Measurements from ENCODE around the gene CTNNA3.
"Not testable (repeated sequence)": the region's sequence is repeated elsewhere in the genome, so short reads cannot be mapped to it uniquely, and the experiment has no call there.

CTNNA3 gene

DNA sequence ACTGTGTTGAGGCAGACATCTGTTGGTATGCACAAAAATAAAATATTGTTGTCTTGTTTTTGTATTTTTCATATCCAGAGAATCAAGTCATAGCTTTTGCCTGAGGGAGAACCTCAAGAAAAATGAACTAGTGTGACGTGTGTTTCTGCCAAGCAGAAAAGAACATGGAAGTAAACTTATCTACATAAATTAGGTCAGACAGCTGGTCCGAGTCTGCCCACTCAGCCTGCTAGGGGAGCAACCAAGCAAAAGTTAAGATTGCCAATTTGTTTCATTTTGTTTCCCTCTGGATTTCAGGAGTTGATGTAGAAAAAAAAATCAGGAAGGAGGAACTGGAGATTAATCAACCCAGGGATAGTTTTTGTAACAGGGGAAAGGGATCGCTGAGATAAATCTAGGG lies 1342.6 kb downstream of the CTNNA3 start:
- DNase-seq, result no peak
- no peak overlapping the region for H3K27ac ChIP-seq (ENCODE audit: insufficient read depth, low read length, poor library complexity, severe bottlenecking)
- no peak overlapping the region for H3K4me3 ChIP-seq (ENCODE audit: insufficient read depth, low read depth, low read length, poor library complexity, severe bottlenecking)
- no peaks in the 10 kb centered on the region for H3K4me1 ChIP-seq (ENCODE audit: control insufficient read depth, insufficient read depth, low read length, poor library complexity, severe bottlenecking)
- no peaks in the 10 kb centered on the region for H3K36me3 ChIP-seq (ENCODE audit: control insufficient read depth, insufficient read depth, low read length)
- no peaks in the 10 kb centered on the region for H3K27me3 ChIP-seq (replicated peaks; ENCODE audit: control insufficient read depth, insufficient read depth, low read length, poor library complexity, severe bottlenecking)
- H3K9me3 ChIP-seq (ENCODE audit: control insufficient read depth, low read length), result no peaks in the 10 kb centered on the region

DNA sequence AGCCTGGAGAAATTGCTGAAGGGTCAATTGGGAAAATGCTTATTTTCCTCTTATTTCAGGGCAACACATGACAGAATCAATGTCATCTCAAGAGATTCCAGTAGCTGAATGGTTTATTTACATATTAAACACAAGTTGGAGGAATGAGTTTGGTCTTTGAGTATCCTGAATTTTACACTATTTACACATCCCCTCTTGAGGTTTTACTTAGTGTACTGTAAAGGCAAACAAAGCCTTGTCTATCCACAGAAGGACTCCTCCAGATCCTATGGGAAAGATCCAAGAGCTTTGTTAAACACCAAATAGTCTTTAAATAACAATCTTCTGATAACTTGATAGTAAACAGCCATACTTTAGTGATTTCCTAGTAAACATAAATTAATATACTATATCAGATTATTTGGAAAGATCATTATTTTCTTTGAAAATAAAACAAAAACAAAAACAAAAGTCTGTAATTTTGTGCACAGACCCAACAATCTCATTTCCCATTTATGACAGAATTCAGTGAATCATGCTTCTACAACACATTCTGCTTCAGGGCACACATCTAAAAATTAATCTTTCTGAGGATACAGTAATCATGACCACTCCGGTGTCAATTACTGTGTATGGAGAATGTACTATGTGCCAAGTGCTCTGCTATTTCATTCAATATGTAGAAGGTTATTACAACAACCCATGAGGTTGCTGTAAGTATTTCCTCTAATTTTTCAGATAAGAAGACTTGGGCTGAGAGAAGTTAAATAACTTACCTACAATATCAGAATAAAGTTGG lies 1345.2 kb downstream of the CTNNA3 start:
- DNase-seq, result no peak
- no peaks in the 10 kb centered on the region for H3K9me3 ChIP-seq (ENCODE audit: control insufficient read depth, low read length)

DNA sequence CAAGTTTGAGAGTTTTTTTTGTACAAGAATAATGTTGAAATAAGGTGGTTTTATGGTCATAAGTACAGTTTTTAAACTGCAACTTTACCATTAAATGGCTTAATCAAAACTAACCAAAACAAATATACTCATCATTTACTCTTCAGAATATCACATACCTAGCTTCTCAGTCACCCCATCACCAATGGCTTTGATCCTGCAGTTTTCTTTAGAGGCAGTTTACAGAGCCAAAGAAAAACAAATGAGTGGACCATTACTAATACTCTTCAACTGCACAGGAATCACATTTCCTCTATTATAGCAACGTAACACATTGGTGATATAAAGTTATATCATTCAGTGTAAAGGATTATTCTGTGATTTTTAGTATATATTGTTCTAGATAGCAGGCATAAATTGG lies 1346.3 kb downstream of the CTNNA3 start:
- Histone ChIP-seq H3K9me3 (ENCODE audit: control insufficient read depth, low read length) (no peaks in the 10 kb centered on the region), H3K4me3 (ENCODE audit: insufficient read depth, low read depth, low read length, poor library complexity, severe bottlenecking) (no peak overlapping the region), H3K4me1 (ENCODE audit: control insufficient read depth, insufficient read depth, low read length, poor library complexity, severe bottlenecking) (no peaks in the 10 kb centered on the region), H3K27me3 (replicated peaks; ENCODE audit: control insufficient read depth, insufficient read depth, low read length, poor library complexity, severe bottlenecking) (no peaks in the 10 kb centered on the region), H3K27ac (ENCODE audit: insufficient read depth, low read length, poor library complexity, severe bottlenecking) (no peak overlapping the region), H3K36me3 (ENCODE audit: control insufficient read depth, insufficient read depth, low read length) (no peaks in the 10 kb centered on the region)
- DNase-seq, result no peak

More for the DNA sequence above, 1345.2 kb downstream of the CTNNA3 start:
- no peak overlapping the region for H3K4me3 ChIP-seq (ENCODE audit: insufficient read depth, low read depth, low read length, poor library complexity, severe bottlenecking)
- H3K27ac ChIP-seq (ENCODE audit: insufficient read depth, low read length, poor library complexity, severe bottlenecking), result no peak overlapping the region
- H3K27me3 ChIP-seq (replicated peaks; ENCODE audit: control insufficient read depth, insufficient read depth, low read length, poor library complexity, severe bottlenecking), result no peaks in the 10 kb centered on the region
- no peaks in the 10 kb centered on the region for H3K36me3 ChIP-seq (ENCODE audit: control insufficient read depth, insufficient read depth, low read length)
- H3K4me1 ChIP-seq (ENCODE audit: control insufficient read depth, insufficient read depth, low read length, poor library complexity, severe bottlenecking), result no peaks in the 10 kb centered on the region

DNA sequence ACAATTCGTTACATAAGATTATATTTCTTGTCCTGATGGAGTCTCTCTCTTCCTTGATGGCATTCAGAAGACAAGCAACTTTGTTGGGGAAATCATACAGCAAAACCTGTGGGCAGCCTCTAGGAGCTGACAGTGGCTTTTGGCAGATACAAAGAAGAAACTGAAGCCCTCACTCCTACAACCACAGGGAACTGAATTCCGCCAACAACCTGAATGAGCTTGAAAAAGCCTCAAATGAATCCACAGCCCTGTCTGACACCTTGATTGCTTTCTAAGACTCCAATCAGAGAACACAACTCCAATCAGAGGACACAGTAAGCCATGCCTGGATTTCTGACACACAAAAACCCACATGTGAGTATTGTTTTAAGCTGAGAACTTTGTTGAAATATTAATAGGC lies 1346.9 kb downstream of the CTNNA3 start:
- no peaks in the 10 kb centered on the region for H3K27me3 ChIP-seq (replicated peaks; ENCODE audit: control insufficient read depth, insufficient read depth, low read length, poor library complexity, severe bottlenecking)
- H3K4me3 ChIP-seq (ENCODE audit: insufficient read depth, low read depth, low read length, poor library complexity, severe bottlenecking), result no peak overlapping the region
- no peaks in the 10 kb centered on the region for H3K36me3 ChIP-seq (ENCODE audit: control insufficient read depth, insufficient read depth, low read length)
- DNase-seq, result no peak
- H3K27ac ChIP-seq (ENCODE audit: insufficient read depth, low read length, poor library complexity, severe bottlenecking), result no peak overlapping the region
- H3K4me1 ChIP-seq (ENCODE audit: control insufficient read depth, insufficient read depth, low read length, poor library complexity, severe bottlenecking), result no peaks in the 10 kb centered on the region
- no peaks in the 10 kb centered on the region for H3K9me3 ChIP-seq (ENCODE audit: control insufficient read depth, low read length)

DNA sequence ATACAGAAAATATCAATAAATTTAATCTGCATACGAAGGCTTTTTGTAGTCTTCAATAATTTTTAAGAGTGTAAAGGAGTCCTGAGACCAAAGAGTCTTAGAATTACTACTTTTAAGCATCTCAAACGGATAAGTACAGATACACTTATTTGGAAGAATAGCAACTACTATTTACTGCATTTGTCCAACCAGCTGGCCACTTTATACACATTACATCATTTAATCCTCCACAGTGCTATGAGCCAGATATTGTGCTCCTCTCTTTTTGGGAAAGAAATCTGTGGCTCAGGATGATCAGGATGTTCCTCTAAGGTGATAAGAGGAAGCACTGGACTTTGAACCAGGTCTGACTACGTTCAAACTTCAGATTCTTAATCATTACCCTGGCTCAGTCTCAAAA lies 1358.8 kb downstream of the CTNNA3 start:
- Histone ChIP-seq H3K4me1 (ENCODE audit: control insufficient read depth, insufficient read depth, low read length, poor library complexity, severe bottlenecking) (no peaks in the 10 kb centered on the region), H3K36me3 (ENCODE audit: control insufficient read depth, insufficient read depth, low read length) (no peaks in the 10 kb centered on the region), H3K27ac (ENCODE audit: insufficient read depth, low read length, poor library complexity, severe bottlenecking) (no peak overlapping the region), H3K27me3 (replicated peaks; ENCODE audit: control insufficient read depth, insufficient read depth, low read length, poor library complexity, severe bottlenecking) (no peaks in the 10 kb centered on the region), H3K4me3 (ENCODE audit: insufficient read depth, low read depth, low read length, poor library complexity, severe bottlenecking) (no peak overlapping the region), H3K9me3 (ENCODE audit: control insufficient read depth, low read length) (no peaks in the 10 kb centered on the region)
- DNase-seq, result no peak

DNA sequence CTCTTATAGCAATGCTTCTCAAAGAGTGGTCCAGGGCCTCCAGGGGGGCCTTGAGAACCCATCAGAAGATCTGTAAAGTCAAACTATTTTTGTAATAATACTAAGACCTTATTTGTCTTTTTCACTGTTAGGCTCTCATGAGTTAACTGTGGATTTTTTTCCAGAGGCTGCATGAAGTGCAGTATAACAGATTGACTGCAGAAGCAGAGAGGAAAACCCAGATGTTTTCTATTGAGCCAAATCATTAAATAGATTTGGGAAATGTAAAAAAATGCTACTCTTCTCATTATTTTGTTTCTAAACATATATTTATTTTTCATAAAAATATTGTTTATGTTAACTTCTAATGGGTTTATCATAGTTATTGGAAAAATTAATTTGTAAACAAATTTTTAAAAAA lies 1359.2 kb downstream of the CTNNA3 start:
- Histone ChIP-seq H3K4me1 (ENCODE audit: control insufficient read depth, insufficient read depth, low read length, poor library complexity, severe bottlenecking) (no peaks in the 10 kb centered on the region), H3K27me3 (replicated peaks; ENCODE audit: control insufficient read depth, insufficient read depth, low read length, poor library complexity, severe bottlenecking) (no peaks in the 10 kb centered on the region), H3K27ac (ENCODE audit: insufficient read depth, low read length, poor library complexity, severe bottlenecking) (no peak overlapping the region), H3K36me3 (ENCODE audit: control insufficient read depth, insufficient read depth, low read length) (no peaks in the 10 kb centered on the region), H3K9me3 (ENCODE audit: control insufficient read depth, low read length) (no peaks in the 10 kb centered on the region), H3K4me3 (ENCODE audit: insufficient read depth, low read depth, low read length, poor library complexity, severe bottlenecking) (no peak overlapping the region)
- DNase-seq, result no peak

DNA sequence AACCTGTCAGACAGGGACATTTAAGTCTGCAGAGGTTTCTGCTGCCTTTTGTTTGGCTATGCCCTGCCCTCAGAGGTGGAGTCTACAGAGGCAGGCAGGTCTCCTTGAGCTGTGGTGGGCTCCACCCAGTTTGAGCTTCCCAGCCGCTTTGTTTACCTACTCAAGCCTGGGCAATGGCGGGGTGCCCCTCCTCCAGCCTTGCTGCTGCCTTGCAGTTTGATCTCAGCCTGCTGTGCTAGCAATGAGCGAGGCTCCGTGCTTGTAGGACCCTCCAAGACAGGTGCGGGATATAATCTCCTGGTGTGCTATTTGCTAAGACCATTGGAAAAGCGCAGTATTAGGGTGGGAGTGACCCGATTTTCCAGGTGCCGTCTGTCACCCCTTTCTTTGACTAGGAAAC lies 1360.2 kb downstream of the CTNNA3 start:
- not testable (repeated sequence) for H3K4me3 ChIP-seq (ENCODE audit: insufficient read depth, low read depth, low read length, poor library complexity, severe bottlenecking); H3K36me3 ChIP-seq (ENCODE audit: control insufficient read depth, insufficient read depth, low read length); H3K27me3 ChIP-seq (replicated peaks; ENCODE audit: control insufficient read depth, insufficient read depth, low read length, poor library complexity, severe bottlenecking); H3K9me3 ChIP-seq (ENCODE audit: control insufficient read depth, low read length); DNase-seq; H3K27ac ChIP-seq (ENCODE audit: insufficient read depth, low read length, poor library complexity, severe bottlenecking); H3K4me1 ChIP-seq (ENCODE audit: control insufficient read depth, insufficient read depth, low read length, poor library complexity, severe bottlenecking)

DNA sequence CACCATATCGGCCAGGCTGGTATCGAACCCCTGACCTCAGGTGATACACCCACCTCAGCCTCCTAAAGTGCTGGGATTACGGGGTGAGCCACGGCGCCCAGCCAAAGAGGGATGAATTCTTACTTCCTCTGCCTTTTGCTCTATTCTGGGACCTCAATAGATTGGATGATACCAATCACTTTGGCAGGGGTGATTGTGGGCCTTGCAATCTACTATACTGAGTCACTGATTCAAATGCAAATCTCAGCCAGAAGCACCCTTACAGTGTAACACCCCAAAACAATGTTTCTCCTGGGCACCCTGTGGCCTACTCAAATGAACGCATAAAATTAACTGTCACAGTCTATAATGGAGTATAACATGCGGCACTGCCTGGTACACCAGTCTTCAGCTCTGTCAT lies 1366.8 kb downstream of the CTNNA3 start:
- H3K27me3 ChIP-seq (replicated peaks; ENCODE audit: control insufficient read depth, insufficient read depth, low read length, poor library complexity, severe bottlenecking), result no peaks in the 10 kb centered on the region
- H3K4me3 ChIP-seq (ENCODE audit: insufficient read depth, low read depth, low read length, poor library complexity, severe bottlenecking), result no peak overlapping the region
- no peak for DNase-seq
- no peak overlapping the region for H3K27ac ChIP-seq (ENCODE audit: insufficient read depth, low read length, poor library complexity, severe bottlenecking)
- H3K36me3 ChIP-seq (ENCODE audit: control insufficient read depth, insufficient read depth, low read length), result no peaks in the 10 kb centered on the region
- no peaks in the 10 kb centered on the region for H3K4me1 ChIP-seq (ENCODE audit: control insufficient read depth, insufficient read depth, low read length, poor library complexity, severe bottlenecking)
- H3K9me3 ChIP-seq (ENCODE audit: control insufficient read depth, low read length), result no peaks in the 10 kb centered on the region

DNA sequence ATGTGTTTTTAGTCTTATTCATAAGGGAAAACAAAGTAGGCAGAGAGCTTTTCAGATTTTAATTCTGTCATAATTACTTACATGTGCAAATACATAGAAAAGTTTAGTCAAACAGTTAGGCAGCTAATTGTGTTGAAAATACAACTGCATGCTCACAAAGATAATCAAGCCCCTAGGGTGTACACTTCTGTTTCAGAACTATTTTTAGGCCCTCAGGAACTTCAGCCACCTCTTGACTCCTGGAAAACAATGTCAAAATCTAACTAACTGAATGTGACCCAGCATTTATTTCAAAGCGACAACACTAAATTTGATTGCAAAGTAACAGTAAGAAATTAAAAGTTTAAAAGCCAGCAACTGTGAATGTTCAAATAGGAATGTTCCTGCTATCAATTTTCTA lies 1369.1 kb downstream of the CTNNA3 start:
- no peaks in the 10 kb centered on the region for H3K4me1 ChIP-seq (ENCODE audit: control insufficient read depth, insufficient read depth, low read length, poor library complexity, severe bottlenecking)
- no peaks in the 10 kb centered on the region for H3K27me3 ChIP-seq (replicated peaks; ENCODE audit: control insufficient read depth, insufficient read depth, low read length, poor library complexity, severe bottlenecking)
- H3K27ac ChIP-seq (ENCODE audit: insufficient read depth, low read length, poor library complexity, severe bottlenecking), result no peak overlapping the region
- H3K36me3 ChIP-seq (ENCODE audit: control insufficient read depth, insufficient read depth, low read length), result no peaks in the 10 kb centered on the region
- H3K9me3 ChIP-seq (ENCODE audit: control insufficient read depth, low read length), result no peaks in the 10 kb centered on the region
- H3K4me3 ChIP-seq (ENCODE audit: insufficient read depth, low read depth, low read length, poor library complexity, severe bottlenecking), result no peak overlapping the region
- DNase-seq, result no peak

DNA sequence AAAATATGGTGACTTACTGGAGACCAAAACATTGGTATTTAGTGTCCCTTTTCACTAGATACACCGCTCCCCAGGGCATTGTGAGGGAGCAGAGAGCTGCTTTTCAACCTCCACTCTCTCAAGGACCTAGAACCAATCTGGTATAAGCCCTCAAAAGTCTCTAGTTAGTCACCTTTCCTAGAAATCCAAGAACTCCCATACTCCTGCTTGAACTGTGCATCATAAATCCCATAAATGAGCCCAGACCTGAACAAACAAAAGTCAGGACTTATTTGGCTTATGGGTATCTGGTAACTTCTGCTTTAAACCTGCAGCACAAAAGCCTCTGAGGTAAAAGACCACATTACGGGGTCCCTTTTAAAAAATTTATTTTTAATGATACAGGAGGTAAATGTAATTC lies 1373.2 kb downstream of the CTNNA3 start:
- Histone ChIP-seq H3K36me3 (ENCODE audit: control insufficient read depth, insufficient read depth, low read length) (no peaks in the 10 kb centered on the region), H3K4me3 (ENCODE audit: insufficient read depth, low read depth, low read length, poor library complexity, severe bottlenecking) (no peak overlapping the region), H3K27ac (ENCODE audit: insufficient read depth, low read length, poor library complexity, severe bottlenecking) (no peak overlapping the region), H3K27me3 (replicated peaks; ENCODE audit: control insufficient read depth, insufficient read depth, low read length, poor library complexity, severe bottlenecking) (no peaks in the 10 kb centered on the region), H3K4me1 (ENCODE audit: control insufficient read depth, insufficient read depth, low read length, poor library complexity, severe bottlenecking) (no peaks in the 10 kb centered on the region), H3K9me3 (ENCODE audit: control insufficient read depth, low read length) (no peaks in the 10 kb centered on the region)
- DNase-seq, result no peak
